ENCODE results near the gene MEIS3. TPM values are rescaled to one million over a fixed set of nuclear protein-coding genes. Genes with fewer than 3 reads are reported as not detected.

MEIS3 gene
- total and polyA plus RNA-seq, 10 of the 15 experiments (the other 5 are each of a cell fraction or from before 2014, with no cell fraction given), result 0.05 to 0.23 TPM; not detected in 8

DNA sequence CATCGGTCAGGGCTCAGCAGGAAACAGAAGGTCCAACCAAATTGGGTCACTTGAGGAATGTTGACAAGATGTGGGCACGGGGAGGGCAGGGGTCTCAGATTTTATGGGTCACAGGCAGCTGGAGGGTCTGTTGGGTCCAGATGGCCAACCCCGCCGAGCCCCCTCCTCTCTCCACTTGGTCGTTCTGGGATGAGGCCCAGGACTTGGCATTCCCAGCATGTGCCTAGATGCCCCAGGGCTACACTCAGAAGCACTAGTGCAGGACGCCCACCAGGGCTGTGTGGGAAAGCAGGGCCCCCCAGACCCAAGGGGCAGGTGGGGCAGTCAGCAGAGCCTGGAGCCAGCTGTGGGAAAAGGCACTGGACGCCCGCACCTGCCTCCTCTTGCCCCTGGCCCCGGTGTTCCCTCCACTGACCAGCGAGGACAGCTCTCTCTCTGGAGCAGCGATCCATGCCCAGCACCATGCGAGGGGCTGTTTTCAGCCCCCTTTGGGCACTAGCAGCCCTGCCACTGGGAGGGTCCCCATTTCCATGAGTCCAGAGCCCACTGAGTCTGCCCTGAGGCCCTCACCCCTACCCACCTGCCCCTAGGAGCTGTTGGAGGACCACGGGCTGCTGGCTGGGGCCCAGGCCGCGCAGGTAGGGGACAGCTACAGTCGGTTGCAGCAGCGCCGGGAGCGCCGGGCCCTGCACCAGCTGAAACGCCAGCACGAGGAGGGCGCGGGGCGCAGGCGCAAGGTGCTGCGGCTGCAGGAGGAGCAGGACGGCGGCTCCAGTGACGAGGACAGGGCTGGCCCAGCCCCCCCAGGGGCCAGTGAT, 44.2 kb downstream of the MEIS3 start:
- CTCF ChIA-PET, result no interaction called here
- FAIRE-seq, result no peak

More for the DNA sequence above, 44.2 kb downstream of the MEIS3 start:
- WGBS (ENCODE audit: insufficient coverage, insufficient replicate concordance, low lambda C conversion rate, missing lambda C conversion rate), result 94% methylated on average over 30 of the region's 30 CpGs
- TF ChIP-seq NFIC (IDR thresholded peaks at IDR 0.05; ENCODE audit: low read depth, low read length) (no peak), NFXL1 (IDR thresholded peaks at IDR 0.05; ENCODE audit: borderline replicate concordance) (no peak), EED (IDR thresholded peaks at IDR 0.05; ENCODE audit: low read depth) (no peak), ZNF274 (IDR thresholded peaks at IDR 0.05; ENCODE audit: insufficient read depth, insufficient read length) (no peak), CHD1 (IDR thresholded peaks at IDR 0.05; ENCODE audit: low read depth, low read length) (no peak), TCF3 (IDR thresholded peaks at IDR 0.05; ENCODE audit: borderline replicate concordance, insufficient read depth, low read depth, low read length) (no peak), EP300 (IDR thresholded peaks at IDR 0.05; ENCODE audit: borderline replicate concordance in 1 of 2, control insufficient read depth in 1 of 2, low read depth in 2 of 2, low read length in 2 of 2) (no peak), IRF4 (IDR thresholded peaks at IDR 0.05; ENCODE audit: low read depth, low read length) (no peak), TBL1XR1 (IDR thresholded peaks at IDR 0.05; ENCODE audit: low read depth, low read length) (no peak), CHD2 (IDR thresholded peaks at IDR 0.05; ENCODE audit: borderline replicate concordance, low read depth, low read length) (no peak), CBX3 (IDR thresholded peaks at IDR 0.05; ENCODE audit: borderline replicate concordance, low read depth) (no peak)
- TF ChIP-seq, protein P1, sequence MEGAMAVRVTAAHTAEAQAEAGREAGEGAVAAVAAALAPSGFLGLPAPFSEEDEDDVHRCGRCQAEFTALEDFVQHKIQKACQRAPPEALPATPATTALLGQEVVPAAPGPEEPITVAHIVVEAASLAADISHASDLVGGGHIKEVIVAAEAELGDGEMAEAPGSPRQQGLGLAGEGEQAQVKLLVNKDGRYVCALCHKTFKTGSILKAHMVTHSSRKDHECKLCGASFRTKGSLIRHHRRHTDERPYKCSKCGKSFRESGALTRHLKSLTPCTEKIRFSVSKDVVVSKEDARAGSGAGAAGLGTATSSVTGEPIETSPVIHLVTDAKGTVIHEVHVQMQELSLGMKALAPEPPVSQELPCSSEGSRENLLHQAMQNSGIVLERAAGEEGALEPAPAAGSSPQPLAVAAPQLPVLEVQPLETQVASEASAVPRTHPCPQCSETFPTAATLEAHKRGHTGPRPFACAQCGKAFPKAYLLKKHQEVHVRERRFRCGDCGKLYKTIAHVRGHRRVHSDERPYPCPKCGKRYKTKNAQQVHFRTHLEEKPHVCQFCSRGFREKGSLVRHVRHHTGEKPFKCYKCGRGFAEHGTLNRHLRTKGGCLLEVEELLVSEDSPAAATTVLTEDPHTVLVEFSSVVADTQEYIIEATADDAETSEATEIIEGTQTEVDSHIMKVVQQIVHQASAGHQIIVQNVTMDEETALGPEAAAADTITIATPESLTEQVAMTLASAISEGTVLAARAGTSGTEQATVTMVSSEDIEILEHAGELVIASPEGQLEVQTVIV (IDR thresholded peaks at IDR 0.05; ENCODE audit: borderline replicate concordance, partially characterized antibody), result no peak
- TF ChIP-seq, protein P2, sequence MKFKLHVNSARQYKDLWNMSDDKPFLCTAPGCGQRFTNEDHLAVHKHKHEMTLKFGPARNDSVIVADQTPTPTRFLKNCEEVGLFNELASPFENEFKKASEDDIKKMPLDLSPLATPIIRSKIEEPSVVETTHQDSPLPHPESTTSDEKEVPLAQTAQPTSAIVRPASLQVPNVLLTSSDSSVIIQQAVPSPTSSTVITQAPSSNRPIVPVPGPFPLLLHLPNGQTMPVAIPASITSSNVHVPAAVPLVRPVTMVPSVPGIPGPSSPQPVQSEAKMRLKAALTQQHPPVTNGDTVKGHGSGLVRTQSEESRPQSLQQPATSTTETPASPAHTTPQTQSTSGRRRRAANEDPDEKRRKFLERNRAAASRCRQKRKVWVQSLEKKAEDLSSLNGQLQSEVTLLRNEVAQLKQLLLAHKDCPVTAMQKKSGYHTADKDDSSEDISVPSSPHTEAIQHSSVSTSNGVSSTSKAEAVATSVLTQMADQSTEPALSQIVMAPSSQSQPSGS (IDR thresholded peaks at IDR 0.05; ENCODE audit: low read length), result no peak
- TF ChIP-seq, protein P3, sequence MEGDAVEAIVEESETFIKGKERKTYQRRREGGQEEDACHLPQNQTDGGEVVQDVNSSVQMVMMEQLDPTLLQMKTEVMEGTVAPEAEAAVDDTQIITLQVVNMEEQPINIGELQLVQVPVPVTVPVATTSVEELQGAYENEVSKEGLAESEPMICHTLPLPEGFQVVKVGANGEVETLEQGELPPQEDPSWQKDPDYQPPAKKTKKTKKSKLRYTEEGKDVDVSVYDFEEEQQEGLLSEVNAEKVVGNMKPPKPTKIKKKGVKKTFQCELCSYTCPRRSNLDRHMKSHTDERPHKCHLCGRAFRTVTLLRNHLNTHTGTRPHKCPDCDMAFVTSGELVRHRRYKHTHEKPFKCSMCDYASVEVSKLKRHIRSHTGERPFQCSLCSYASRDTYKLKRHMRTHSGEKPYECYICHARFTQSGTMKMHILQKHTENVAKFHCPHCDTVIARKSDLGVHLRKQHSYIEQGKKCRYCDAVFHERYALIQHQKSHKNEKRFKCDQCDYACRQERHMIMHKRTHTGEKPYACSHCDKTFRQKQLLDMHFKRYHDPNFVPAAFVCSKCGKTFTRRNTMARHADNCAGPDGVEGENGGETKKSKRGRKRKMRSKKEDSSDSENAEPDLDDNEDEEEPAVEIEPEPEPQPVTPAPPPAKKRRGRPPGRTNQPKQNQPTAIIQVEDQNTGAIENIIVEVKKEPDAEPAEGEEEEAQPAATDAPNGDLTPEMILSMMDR (IDR thresholded peaks at IDR 0.05 in 2 of 3, conservative IDR thresholded peaks at IDR 0.05 in 1 of 3; ENCODE audit: control insufficient read depth in 2 of 3, extremely low read depth in 1 of 3, insufficient read depth in 1 of 3, low read depth in 3 of 3, low read length in 3 of 3), result no peak
- TF ChIP-seq, protein P4, sequence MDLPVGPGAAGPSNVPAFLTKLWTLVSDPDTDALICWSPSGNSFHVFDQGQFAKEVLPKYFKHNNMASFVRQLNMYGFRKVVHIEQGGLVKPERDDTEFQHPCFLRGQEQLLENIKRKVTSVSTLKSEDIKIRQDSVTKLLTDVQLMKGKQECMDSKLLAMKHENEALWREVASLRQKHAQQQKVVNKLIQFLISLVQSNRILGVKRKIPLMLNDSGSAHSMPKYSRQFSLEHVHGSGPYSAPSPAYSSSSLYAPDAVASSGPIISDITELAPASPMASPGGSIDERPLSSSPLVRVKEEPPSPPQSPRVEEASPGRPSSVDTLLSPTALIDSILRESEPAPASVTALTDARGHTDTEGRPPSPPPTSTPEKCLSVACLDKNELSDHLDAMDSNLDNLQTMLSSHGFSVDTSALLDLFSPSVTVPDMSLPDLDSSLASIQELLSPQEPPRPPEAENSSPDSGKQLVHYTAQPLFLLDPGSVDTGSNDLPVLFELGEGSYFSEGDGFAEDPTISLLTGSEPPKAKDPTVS (IDR thresholded peaks at IDR 0.05; ENCODE audit: low read depth, low read length), result no peak
- no peaks in the 10 kb centered on the region for H3K27me3 ChIP-seq (replicated peaks in 1 of 2; ENCODE audit: control insufficient read depth in 2 of 2, insufficient read depth in 2 of 2, low read length in 1 of 2)
- no peak overlapping the region for H2AFZ ChIP-seq (ENCODE audit: control insufficient read depth, low read depth, low read length)
- POLR2A ChIA-PET, result no interaction called here
- DNase-seq (ENCODE audit: low read depth, low spot score) (no peak), ATAC-seq (no peak)
- H3K9ac ChIP-seq (ENCODE audit: control insufficient read depth, insufficient read depth, low read length), result no peak overlapping the region
- no peaks in the 10 kb centered on the region for H3K79me2 ChIP-seq (ENCODE audit: control insufficient read depth, insufficient read depth, low read length)
- in situ Hi-C loops (cut with MboI), result no loop called here
- no peak overlapping the region for H3K27ac ChIP-seq (ENCODE audit: control insufficient read depth, insufficient read depth)
- no peaks in the 10 kb centered on the region for H4K20me1 ChIP-seq (ENCODE audit: control insufficient read depth, insufficient read depth)
- intact Hi-C loops (cut with micrococcal nuclease; ENCODE audit: unreplicated experiment), result no loop called here
- RAD21 ChIA-PET (ENCODE audit: unreplicated experiment), result no interaction called here
- peaks cover 10 to 40% of the 10 kb centered on the region in 2 experiments; a peak in 3 of 4 replicates for H3K36me3 ChIP-seq (ENCODE audit: control insufficient read depth in 2 of 2, insufficient read depth in 2 of 2, low read length in 1 of 2)
- no peak overlapping the region for H3K4me2 ChIP-seq (ENCODE audit: control insufficient read depth, insufficient read depth)
- no peaks in the 10 kb centered on the region for H3K9me3 ChIP-seq (replicated peaks; ENCODE audit: control insufficient read depth, insufficient read depth, low read length)
- no peaks in the 10 kb centered on the region for H3K4me1 ChIP-seq (ENCODE audit: control insufficient read depth, insufficient read depth, low read length)
- H3K4me3 ChIP-seq, result no peak overlapping the region
- BruUV-seq (replicated peaks), result no TSS peak
- SMC1A ChIA-PET (ENCODE audit: uncharacterized antibody, unreplicated experiment), result no interaction called here
